CD4-positive, alpha-beta T cell treated with Interleukin-10 for 1 hour (primary cell): ENCODE results near the gene GRIP2.

ENCODE experiments used
- DNase-seq: peaks from one replicate; pipeline ENCODE4 v3.0.0-alpha.2; 2020

GRIP2 gene

DNA sequence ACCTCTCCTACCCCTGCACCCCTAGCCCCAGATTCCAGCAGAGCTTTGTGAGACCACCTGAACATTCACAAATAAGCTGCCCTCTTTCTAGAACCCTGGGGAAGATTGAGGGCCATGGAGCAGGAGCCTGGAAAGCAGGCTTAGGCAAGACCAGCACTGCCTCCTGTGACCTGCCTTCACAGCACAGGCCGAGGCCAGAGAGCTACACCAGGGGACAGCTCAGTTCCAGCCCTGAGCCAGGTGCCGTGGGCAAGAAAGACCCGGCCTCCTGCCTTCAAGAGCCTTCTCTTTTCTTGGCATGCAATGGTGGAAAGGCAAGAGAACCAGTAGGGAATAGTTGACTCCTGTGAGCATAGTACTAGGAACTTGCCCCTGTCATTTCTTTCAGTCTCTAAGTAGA, 89.6 kb downstream of the GRIP2 start:
- no peak for DNase-seq

DNA sequence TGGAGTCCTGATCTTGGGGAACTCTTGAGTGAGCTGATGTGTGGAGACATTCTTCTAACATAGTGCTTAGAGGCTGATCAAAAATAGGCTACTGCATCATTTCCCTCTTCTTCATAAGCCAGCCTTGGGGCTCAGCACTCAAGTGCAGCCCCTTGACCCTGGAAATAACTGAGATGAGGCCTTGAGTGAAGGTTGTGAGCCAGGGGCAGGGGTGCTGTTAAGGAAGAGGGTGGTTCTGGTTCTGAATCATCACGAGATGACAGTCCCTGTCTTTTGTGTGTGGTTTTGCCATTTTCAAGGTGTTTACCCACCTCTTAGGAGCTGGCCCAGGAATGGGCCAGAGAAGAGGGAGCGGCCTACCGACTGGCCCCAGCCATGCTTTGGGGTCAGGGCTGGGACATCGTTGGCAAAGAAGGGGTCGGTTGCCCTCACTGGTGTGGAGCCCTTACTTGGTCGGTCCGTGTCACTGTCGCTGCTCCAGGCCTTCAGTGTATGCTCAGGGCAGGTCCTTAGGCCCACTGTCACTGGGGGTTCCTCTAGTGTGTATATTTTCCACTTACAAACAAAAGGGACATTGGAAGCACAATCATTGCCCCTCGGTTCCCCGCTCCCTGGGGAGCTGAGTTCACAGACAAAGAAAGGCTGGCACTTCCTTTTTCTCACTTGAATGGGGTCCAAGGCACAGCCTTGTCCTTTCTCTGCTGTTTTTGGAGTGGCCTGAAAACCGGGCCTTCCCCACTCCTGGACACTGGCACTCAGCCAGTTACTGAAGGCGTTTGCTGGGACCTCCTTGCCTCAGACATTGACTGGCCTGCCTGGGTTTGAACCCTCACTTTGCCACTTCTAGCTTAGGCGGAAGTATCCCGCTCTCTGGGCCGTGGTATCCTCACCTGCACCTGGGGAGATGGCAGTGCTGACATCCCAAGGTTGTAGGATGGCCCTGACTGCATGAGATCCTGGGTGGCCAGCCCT, 91.1 kb downstream of the GRIP2 start:
- DNase-seq, result no peak

DNA sequence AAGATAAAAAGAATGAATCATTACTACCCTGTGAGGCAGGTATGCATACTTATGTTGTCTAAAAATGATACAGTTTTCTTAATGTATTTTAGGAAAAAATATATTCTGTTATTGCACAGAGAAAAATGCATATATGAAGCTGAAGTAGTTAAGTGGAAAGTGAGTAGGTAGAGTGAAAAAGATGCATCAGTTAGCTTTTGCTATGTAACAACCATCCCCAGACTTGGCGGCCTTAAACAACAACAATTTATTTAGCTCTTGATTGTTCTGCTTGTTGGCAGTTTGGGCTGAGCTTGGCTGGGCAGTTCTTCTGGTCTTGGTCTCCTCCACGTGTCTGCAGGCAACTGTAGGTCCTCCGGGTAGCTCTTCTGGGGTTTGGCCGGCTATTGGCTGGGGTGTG, 92.1 kb downstream of the GRIP2 start:
- no peak for DNase-seq

DNA sequence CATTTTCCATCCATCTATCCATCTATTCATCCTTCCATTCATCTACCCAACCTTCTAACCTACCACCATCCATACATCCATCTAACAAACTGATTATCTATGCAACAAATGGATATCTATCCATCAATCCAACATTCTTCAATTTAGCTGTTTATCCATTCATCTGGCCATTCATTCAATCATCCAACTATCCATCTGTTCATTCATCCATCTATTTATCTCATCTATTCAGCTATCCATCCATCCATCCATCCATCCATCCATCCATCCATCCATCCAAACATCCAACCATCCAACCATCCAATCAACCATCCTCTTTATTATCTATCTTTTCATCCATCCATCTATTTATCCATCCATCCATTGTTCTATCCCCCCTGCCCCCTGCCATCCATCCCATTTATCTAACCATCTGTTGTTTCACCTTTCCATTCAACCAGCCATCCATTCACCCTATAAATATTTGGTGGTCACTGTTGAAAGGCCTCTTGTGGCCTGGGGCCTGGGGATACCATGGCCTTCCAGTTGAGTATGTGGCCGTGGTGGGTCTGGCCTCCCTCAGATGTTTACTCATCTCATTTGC, 93.1 kb downstream of the GRIP2 start:
- no peak for DNase-seq

DNA sequence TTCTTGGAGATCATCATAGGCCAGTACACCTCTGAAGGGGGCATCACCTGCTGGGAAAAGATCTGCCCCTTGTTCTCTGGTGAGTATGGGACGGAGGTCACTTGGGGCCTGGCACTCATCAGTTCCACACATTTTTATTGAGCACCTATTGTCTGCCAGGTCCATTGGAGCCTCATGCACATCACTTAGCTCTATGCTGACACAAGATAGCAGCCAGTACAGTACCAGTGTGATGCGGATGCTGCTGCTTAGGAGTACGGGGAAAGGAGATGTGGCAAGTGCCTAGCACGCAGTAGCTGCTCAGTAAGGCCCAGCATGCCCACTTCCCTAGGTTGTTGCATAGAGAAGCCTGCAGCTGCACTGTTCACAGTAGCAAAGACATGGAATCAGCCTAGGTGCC, 94.4 kb downstream of the GRIP2 start:
- no peak for DNase-seq

DNA sequence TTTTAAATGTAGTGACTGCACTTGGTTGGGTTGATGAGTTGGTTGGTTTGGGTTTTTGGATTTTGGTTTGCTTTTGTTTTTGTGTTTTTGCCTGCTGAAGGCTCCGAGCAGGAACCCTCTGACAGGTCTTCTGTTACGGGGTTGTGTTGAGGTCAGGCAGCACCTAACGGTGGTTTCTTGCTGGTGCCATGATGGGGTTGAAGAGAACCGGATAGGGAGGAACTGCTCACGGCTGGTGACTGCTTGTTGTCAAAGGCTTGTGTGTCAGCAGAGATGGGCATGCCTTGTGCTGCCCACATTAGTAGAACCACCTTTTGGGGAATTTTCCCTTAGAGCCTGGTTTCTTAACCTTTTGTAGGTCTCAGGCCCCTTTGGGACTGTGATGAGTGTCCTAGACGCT, 95.8 kb downstream of the GRIP2 start:
- DNase-seq, result no peak

DNA sequence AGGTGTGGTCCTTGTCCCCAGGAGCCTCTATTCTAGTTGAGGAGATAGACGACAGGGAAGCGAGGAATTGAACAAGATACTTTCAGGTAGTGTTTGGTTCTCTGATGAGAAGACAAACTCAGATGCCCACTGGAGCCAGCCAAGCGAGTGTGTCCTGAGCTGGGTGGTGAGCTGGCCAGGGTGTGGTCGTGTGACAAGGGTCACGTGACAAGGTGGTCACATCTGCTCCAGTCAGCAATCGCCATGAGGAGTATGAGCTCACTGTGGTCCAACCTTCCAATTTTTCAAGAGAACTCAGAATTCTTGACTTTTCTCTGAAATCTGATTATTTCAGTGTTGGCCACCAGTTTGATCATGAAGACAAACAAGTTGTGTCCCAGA, 98.2 kb downstream of the GRIP2 start:
- no peak for DNase-seq

DNA sequence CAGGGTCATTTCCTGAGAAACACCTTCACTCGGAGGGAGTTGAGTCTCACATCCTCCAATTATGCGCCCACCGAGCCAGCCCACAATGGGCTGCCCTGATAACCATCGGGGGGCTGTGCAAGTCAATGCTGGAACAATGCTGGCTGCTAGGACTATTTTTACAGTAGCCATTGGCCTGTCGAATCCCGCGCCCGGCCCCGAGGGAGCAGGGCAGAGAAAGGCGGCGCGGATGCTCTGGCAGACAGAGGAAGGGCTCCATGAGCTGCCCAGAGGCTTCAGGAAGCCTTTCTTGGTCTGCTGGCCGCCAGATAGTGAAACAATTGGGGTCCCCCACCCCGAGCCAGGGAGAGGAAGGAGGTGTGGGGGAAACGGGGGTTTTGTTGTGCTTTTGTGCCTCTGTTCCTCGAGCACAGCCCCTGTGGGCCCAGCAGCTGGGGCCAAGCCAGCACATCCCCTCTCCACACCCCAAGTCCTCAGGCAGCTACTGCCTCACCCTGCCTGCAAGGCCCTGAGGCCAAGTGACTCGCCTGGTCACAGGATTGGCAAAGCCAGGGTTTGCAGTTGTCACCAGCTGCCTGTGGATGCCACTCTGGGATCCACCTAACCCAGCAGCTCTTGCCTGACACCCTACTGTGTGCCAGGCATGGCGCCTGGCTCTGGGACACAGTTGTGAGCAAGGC, 98.8 kb downstream of the GRIP2 start:
- no peak for DNase-seq

DNA sequence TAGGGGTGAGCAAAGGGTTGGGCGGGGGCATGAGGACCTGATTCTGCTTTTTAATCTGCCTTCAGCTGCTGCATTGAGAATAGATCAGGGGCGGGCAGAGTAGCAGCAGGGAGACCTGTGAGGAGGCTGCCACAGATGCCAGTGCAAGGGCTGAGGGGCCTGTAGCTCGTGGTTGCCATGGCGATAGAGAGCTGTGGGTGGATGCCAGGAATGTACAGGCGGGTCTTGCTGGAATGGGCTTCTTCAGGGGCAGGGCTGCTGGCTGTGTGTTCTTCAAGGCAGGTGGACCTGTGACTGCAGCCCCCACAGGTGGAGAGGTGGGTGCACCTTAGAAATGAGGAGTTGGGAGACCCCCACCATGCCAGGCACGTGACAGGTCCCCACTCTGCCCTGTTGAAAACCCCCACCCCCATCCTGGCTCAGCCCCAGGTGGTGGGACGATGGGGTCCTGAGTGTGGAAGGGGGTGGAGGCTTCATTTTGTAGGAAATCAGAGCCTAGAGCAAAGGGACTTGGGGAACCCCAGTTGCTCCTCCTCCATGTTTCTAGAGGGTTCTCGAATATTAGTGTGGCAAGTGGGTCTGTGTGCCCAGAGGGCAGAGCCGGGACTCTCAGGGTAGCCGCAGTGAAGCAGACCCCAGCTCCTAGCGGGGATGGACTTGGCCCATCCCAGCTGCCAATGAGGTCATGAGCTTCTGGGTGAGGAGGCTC, 99.5 kb downstream of the GRIP2 start:
- no peak for DNase-seq

DNA sequence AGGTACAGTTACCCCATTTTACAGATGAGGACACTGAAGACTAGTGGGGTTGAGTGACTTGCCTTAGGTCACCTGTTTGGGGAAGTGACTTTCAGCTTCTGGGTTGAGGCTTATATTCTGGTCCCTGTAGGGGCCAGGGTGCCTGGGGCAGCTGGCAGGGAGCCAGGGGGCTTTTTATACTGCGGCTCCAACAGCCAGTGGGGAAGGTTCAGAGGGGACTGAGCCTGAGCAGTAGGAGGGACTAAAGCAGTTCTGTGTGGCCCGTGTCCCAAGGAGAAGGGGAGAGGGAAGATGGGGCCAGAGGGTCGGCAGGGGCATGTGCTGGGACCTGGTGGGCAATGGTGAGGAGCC, 100.0 kb downstream of the GRIP2 start:
- no peak for DNase-seq

DNA sequence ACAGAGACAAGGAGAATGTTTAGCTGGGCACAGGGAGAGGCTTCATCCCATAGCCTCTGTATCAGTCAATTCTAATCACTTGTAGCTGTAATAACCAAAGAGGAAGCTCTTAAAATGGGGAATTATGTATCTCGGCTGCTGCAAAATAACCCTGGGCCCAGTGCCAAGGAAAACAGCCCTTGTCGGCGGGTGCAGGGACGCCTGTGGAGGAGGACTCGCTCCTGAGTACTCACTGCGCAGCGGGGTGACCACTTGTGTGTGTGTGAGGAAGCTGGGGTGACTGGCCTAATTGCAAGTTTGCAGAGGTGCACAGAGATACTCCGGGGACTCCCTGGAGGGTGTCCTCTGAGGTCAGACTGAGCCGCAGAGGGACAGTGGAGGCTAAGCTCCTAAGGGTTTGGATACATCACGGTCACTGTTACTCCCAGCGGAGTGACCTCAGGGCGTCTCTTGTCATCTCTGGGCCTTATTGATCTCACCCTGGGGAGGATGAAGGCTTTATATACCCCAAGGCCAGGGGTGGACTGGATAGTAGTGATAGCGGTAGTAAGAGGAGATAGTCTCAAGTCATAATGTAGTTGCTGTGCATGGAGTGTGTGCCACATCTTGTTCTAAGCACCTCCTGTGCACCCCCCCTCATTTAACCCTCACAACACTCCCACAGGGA, 100.5 kb downstream of the GRIP2 start:
- no peak for DNase-seq
